OCI-LY7 (cell line): Measurements from ENCODE around the gene LARGE1. TPM values are rescaled to one million over a fixed set of nuclear protein-coding genes. Genes with fewer than 3 reads are reported as not detected.

Experiments
- BruUV-seq: library from RNA; stranded (reverse); fragments of 400-500 nt; replicated peaks from 2 replicates; lab custom pipeline; 2021; lab: Mats Ljungman, UMichigan
- CTCF ChIA-PET: fragments of 300-600 bp; sonication (Branson Sonifier 250); formaldehyde crosslinking; loops from one replicate; lab custom pipeline; 2022; ENCODE audit warnings: antibody characterized with exemption; ENCODE audit not compliant: unreplicated experiment; lab: Charles Lee
- POLR2A ChIA-PET: fragments of 300-600 bp; sonication (Branson Sonifier 250); formaldehyde crosslinking; loops from one replicate; lab custom pipeline; 2022; ENCODE audit warnings: antibody characterized with exemption; lab: Charles Lee
- DNase-seq: peaks from one replicate; pipeline ENCODE4 v3.0.0-alpha.2; 2015; ENCODE audit warnings: low spot score
- H2AFZ ChIP-seq: fragments of 200-600 bp; sonication (generic), shearing (Covaris generic); 2 replicates; pipeline ENCODE4 v1.6.1; 2014; ENCODE audit warnings: mild to moderate bottlenecking, antibody characterized with exemption, low read length, moderate library complexity
- H3K27ac ChIP-seq: fragments of 200-600 bp; sonication (generic); 2 replicates; pipeline ENCODE4 v1.5.1; 2014; ENCODE audit warnings: mixed run types, low read depth, mild to moderate bottlenecking, moderate library complexity, low read length, inconsistent platforms; ENCODE audit not compliant: poor library complexity, severe bottlenecking
- H3K36me3 ChIP-seq: fragments of 200-600 bp; sonication (generic); 2 replicates; pipeline ENCODE4 v1.6.1; 2014; ENCODE audit warnings: mild to moderate bottlenecking, antibody characterized with exemption, low read length, moderate library complexity, mixed read lengths; ENCODE audit not compliant: insufficient read depth
- H3K4me1 ChIP-seq: fragments of 200-600 bp; sonication (generic); 2 replicates; pipeline ENCODE4 v1.5.1; 2014; ENCODE audit warnings: mild to moderate bottlenecking, low read length; ENCODE audit not compliant: insufficient read depth, poor library complexity, severe bottlenecking
- H3K4me2 ChIP-seq: fragments of 200-600 bp; sonication (generic); 2 replicates; pipeline ENCODE4 v1.6.1; 2014; ENCODE audit warnings: mild to moderate bottlenecking, low read length
- H3K4me3 ChIP-seq: fragments of 200-600 bp; sonication (generic); 2 replicates; pipeline ENCODE4 v1.5.1; 2014; ENCODE audit warnings: mild to moderate bottlenecking, low read depth, low read length; ENCODE audit not compliant: poor library complexity, severe bottlenecking
- H3K79me2 ChIP-seq: fragments of 200-600 bp; sonication (generic); 2 replicates; pipeline ENCODE4 v1.6.1; 2016; ENCODE audit warnings: low read depth, mild to moderate bottlenecking, low read length, moderate library complexity, mixed read lengths; ENCODE audit not compliant: insufficient read depth
- H3K9me2 ChIP-seq: fragments of 200-600 bp; sonication (generic); 2 replicates; pipeline ENCODE4 v1.6.1; 2016; ENCODE audit warnings: mild to moderate bottlenecking, low read length, mixed read lengths; ENCODE audit not compliant: insufficient read depth
- H3K9me3 ChIP-seq: fragments of 200-600 bp; sonication (generic); 2 replicates; pipeline ENCODE4 v1.6.1; 2014; ENCODE audit warnings: mild to moderate bottlenecking, mixed run types, low read length, mixed read lengths
- H4K20me1 ChIP-seq: fragments of 200-600 bp; sonication (generic); 2 replicates; pipeline ENCODE4 v1.6.1; 2014; ENCODE audit warnings: mild to moderate bottlenecking, antibody characterized with exemption, low read length, moderate library complexity, mixed read lengths; ENCODE audit not compliant: insufficient read depth
- CTCF ChIP-seq: fragments of 200-600 bp; sonication (generic); conservative IDR thresholded peaks from 2 replicates; pipeline ENCODE4 v1.5.1; 2014; ENCODE audit warnings: mild to moderate bottlenecking, antibody characterized with exemption, low read length, moderate library complexity, mixed read lengths
- EZH2phosphoT487 ChIP-seq: fragments of 200-600 bp; sonication (generic); IDR thresholded peaks from 2 replicates; pipeline ENCODE4 v1.6.1; 2018; ENCODE audit warnings: low read depth, borderline replicate concordance, mild to moderate bottlenecking, mixed run types, antibody characterized with exemption, low read length, moderate library complexity, mixed read lengths
- intact Hi-C: fragments of 100-400 bp; cut with micrococcal nuclease; formaldehyde crosslinking; loops from one replicate; pipeline ENCODE4 v1.10.0; 2022; ENCODE audit not compliant: unreplicated experiment
- total RNA-seq, 2 experiments: library from RNA; depleted of rRNA in 1 of 2; stranded (reverse); fragments of >200 nt in 1 of 2; shearing (Covaris generic) in 1 of 2; gene quantifications; 2 replicates each; pipeline ENCODE4 v1.2.3, GENCODE V29; 2014 to 2022

Gene LARGE1
- total RNA-seq, 2 experiments from 2014 or later: 31.5 to 31.9 TPM

GRCh38 chr22:33562501-33562900 lies 357.8 kb downstream of the LARGE1 start:
- Histone ChIP-seq H3K4me1 (peaks cover 32% of the 10 kb centered on the region), H3K9me3 (no peaks in the 10 kb centered on the region), H3K36me3 (no peaks in the 10 kb centered on the region), H3K4me3 (no peak overlapping the region), H3K9me2 (no peaks in the 10 kb centered on the region), H3K27ac (no peak overlapping the region), H3K79me2 (no peaks in the 10 kb centered on the region), H4K20me1 (no peaks in the 10 kb centered on the region), H3K4me2 (no peak overlapping the region), H2AFZ (no peak overlapping the region)
- no peak for TF ChIP-seq EZH2phosphoT487
- TF ChIP-seq CTCF: no peak
- intact Hi-C loops: no loop called here
- POLR2A ChIA-PET: interaction anchor here (0.8 to 1.4 kb wide), 2 partner anchors 9 to 34 kb away, joined by 3 to 4 read pairs; no protein-coding TSS in a partner anchor
- no peak for DNase-seq
- CTCF ChIA-PET: no interaction called here
- BruUV-seq: no TSS peak

- no peaks in the 10 kb centered on the region for H3K79me2 ChIP-seq
- CTCF ChIA-PET: no interaction called here
- POLR2A ChIA-PET: interaction anchor here (0.6 to 1.4 kb wide), 4 partner anchors 8 to 228 kb away, joined by 3 to 5 read pairs (median 4); no protein-coding TSS in a partner anchor
Measured at GRCh38 chr22:33561149-33561807, 359.0 kb downstream of the LARGE1 start.

More at GRCh38 chr22:33561149-33561807, 359.0 kb downstream of the LARGE1 start:
- Histone ChIP-seq H2AFZ (no peak overlapping the region), H3K36me3 (no peaks in the 10 kb centered on the region), H4K20me1 (no peaks in the 10 kb centered on the region), H3K4me1 (peaks cover 21% of the 10 kb centered on the region), H3K27ac (no peak overlapping the region), H3K9me3 (no peaks in the 10 kb centered on the region), H3K4me2 (no peak overlapping the region), H3K4me3 (no peak overlapping the region), H3K9me2 (no peaks in the 10 kb centered on the region)
- intact Hi-C loops: no loop called here
- no peak for TF ChIP-seq CTCF
- TF ChIP-seq EZH2phosphoT487: no peak
- DNase-seq: no peak
- no TSS peak for BruUV-seq
